ENCODE results near the gene TIPARP. TPM values are rescaled to one million over a fixed set of nuclear protein-coding genes. Genes with fewer than 3 reads are reported as not detected.

TIPARP gene
- total and polyA plus RNA-seq, 2 donors (not counting 1 experiment from before 2014, with no cell fraction given), result 8.6 to 22.1 TPM

- Histone ChIP-seq H3K4me2 (ENCODE audit: extremely low read depth, insufficient read depth, low read length) (no peak overlapping the region), H3K4me1 (ENCODE audit: control insufficient read depth, extremely low read depth, insufficient read depth, low read length) (no peaks in the 10 kb centered on the region), H2AFZ (ENCODE audit: low read length) (no peak overlapping the region), H3K9ac (ENCODE audit: insufficient read depth, low read length) (no peak overlapping the region), H3K79me2 (ENCODE audit: control insufficient read depth, insufficient read depth, low read length) (no peaks in the 10 kb centered on the region), H3K4me3 (replicated peaks in 1 of 4; ENCODE audit: control extremely low read depth in 1 of 4, insufficient read depth in 1 of 4, low read depth in 3 of 4, low read length in 4 of 4) (no peak overlapping the region), H4K20me1 (ENCODE audit: control insufficient read depth, extremely low read depth, insufficient read depth, low read length) (no peaks in the 10 kb centered on the region), H3K27ac (ENCODE audit: insufficient read depth, low read length) (no peak overlapping the region), H3K36me3 (ENCODE audit: control insufficient read depth, insufficient read depth, low read length) (no peaks in the 10 kb centered on the region), H3K9me3 (ENCODE audit: control insufficient read depth, insufficient read depth, low read depth, low read length) (no peaks in the 10 kb centered on the region), H3K27me3 (ENCODE audit: control insufficient read depth, insufficient read depth, low read length) (no peaks in the 10 kb centered on the region)
- DNase-seq (ENCODE audit: low read depth in 2 of 2), result no peak
- TF ChIP-seq CTCF (conservative IDR thresholded peaks at IDR 0.05 in 1 of 2, IDR thresholded peaks at IDR 0.05 in 1 of 2; ENCODE audit: low read depth in 1 of 2, low read length in 2 of 2) (no peak), EZH2 (IDR thresholded peaks at IDR 0.05; ENCODE audit: low read length, missing control alignments) (no peak)
Measured at GRCh38 chr3:156729460-156730179, 55.2 kb downstream of the TIPARP start.

- no peak overlapping the region for H2AFZ ChIP-seq (ENCODE audit: low read length)
- H3K4me3 ChIP-seq (replicated peaks in 1 of 4; ENCODE audit: control extremely low read depth in 1 of 4, insufficient read depth in 1 of 4, low read depth in 3 of 4, low read length in 4 of 4), result no peak overlapping the region
- no peak overlapping the region for H3K4me2 ChIP-seq (ENCODE audit: extremely low read depth, insufficient read depth, low read length)
- no peaks in the 10 kb centered on the region for H3K9me3 ChIP-seq (ENCODE audit: control insufficient read depth, insufficient read depth, low read depth, low read length)
- H3K4me1 ChIP-seq (ENCODE audit: control insufficient read depth, extremely low read depth, insufficient read depth, low read length), result no peaks in the 10 kb centered on the region
- H3K27me3 ChIP-seq (ENCODE audit: control insufficient read depth, insufficient read depth, low read length), result no peaks in the 10 kb centered on the region
- H3K36me3 ChIP-seq (ENCODE audit: control insufficient read depth, insufficient read depth, low read length), result no peaks in the 10 kb centered on the region
- H3K79me2 ChIP-seq (ENCODE audit: control insufficient read depth, insufficient read depth, low read length), result no peaks in the 10 kb centered on the region
- DNase-seq (ENCODE audit: low read depth in 2 of 2), result no peak
- no peak overlapping the region for H3K27ac ChIP-seq (ENCODE audit: insufficient read depth, low read length)
- H4K20me1 ChIP-seq (ENCODE audit: control insufficient read depth, extremely low read depth, insufficient read depth, low read length), result no peaks in the 10 kb centered on the region
- no peak overlapping the region for H3K9ac ChIP-seq (ENCODE audit: insufficient read depth, low read length)
- TF ChIP-seq EZH2 (IDR thresholded peaks at IDR 0.05; ENCODE audit: low read length, missing control alignments), result no peak
- no peak for TF ChIP-seq CTCF (conservative IDR thresholded peaks at IDR 0.05 in 1 of 2, IDR thresholded peaks at IDR 0.05 in 1 of 2; ENCODE audit: low read depth in 1 of 2, low read length in 2 of 2)
Measured at GRCh38 chr3:156731813-156732212, 57.4 kb downstream of the TIPARP start.

GRCh38 chr3:156732261-156732660 lies 57.9 kb downstream of the TIPARP start:
- Histone ChIP-seq H2AFZ (ENCODE audit: low read length) (no peak overlapping the region), H3K4me2 (ENCODE audit: extremely low read depth, insufficient read depth, low read length) (no peak overlapping the region), H4K20me1 (ENCODE audit: control insufficient read depth, extremely low read depth, insufficient read depth, low read length) (no peaks in the 10 kb centered on the region), H3K79me2 (ENCODE audit: control insufficient read depth, insufficient read depth, low read length) (no peaks in the 10 kb centered on the region), H3K36me3 (ENCODE audit: control insufficient read depth, insufficient read depth, low read length) (no peaks in the 10 kb centered on the region), H3K4me3 (replicated peaks in 1 of 4; ENCODE audit: control extremely low read depth in 1 of 4, insufficient read depth in 1 of 4, low read depth in 3 of 4, low read length in 4 of 4) (no peak overlapping the region), H3K27me3 (ENCODE audit: control insufficient read depth, insufficient read depth, low read length) (no peaks in the 10 kb centered on the region), H3K4me1 (ENCODE audit: control insufficient read depth, extremely low read depth, insufficient read depth, low read length) (no peaks in the 10 kb centered on the region), H3K9ac (ENCODE audit: insufficient read depth, low read length) (no peak overlapping the region), H3K9me3 (ENCODE audit: control insufficient read depth, insufficient read depth, low read depth, low read length) (no peaks in the 10 kb centered on the region), H3K27ac (ENCODE audit: insufficient read depth, low read length) (no peak overlapping the region)
- TF ChIP-seq EZH2 (IDR thresholded peaks at IDR 0.05; ENCODE audit: low read length, missing control alignments) (no peak), CTCF (conservative IDR thresholded peaks at IDR 0.05 in 1 of 2, IDR thresholded peaks at IDR 0.05 in 1 of 2; ENCODE audit: low read depth in 1 of 2, low read length in 2 of 2) (no peak)
- no peak for DNase-seq (ENCODE audit: low read depth in 2 of 2)
